Activated CD4-positive, alpha-beta T cell treated with anti-CD3 and anti-CD28 coated beads, Interleukin-2, Interleukin-4, amounts not matched to agents 100 ng/mL and 50 ng/mL, durations not matched to agents 16 hours and 8 hours (primary cell): ENCODE data around the gene KBTBD13.
"Not testable (repeated sequence)": the region's sequence is repeated elsewhere in the genome, so short reads cannot be mapped to it uniquely, and the experiment has no call there.

Experiments
- DNase-seq: peaks from one replicate; pipeline ENCODE4 v3.0.0-alpha.2; 2020; ENCODE audit warnings: low spot score

Gene KBTBD13

DNA sequence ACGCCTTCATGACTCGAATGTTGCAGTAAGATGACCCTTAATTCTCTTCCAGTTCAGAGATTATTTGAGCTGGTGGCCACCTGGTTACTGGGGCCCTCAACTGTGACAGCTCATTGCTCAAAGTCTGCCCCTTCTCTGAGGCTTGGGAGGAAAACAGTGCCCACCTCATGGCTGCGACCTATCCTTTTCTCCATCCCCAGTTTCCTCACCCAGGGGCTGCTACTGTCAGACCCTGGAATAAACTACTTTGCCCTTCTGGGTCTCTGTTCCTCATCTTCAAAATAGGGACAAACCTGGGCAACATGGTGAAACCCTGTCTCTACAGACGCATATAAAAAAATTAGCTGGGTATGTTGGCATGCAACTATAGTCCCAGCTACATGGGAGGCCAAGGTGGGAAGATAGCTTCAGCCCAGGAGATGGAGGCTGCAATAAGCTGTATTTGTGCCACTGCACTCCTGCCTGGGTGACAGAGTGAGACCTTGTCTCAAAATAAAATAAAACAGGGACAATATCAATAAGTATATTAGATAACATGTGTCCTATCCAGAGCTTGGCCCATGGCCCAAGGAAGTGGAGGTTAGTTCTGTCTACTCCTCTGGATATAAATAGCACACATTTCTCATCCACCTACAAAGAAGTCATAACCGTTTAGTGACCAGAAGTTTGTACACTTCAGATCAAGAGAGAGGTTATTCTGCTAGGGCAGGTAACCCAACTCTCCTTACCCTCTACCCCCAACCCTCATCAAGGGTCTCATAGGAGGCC is 6.6 kb upstream of the KBTBD13 start:
- DNase-seq = no peak

- DNase-seq = no peak
Observed at GRCh38 chr15:65071381-65071811, 5.2 kb upstream of the KBTBD13 start.

DNA sequence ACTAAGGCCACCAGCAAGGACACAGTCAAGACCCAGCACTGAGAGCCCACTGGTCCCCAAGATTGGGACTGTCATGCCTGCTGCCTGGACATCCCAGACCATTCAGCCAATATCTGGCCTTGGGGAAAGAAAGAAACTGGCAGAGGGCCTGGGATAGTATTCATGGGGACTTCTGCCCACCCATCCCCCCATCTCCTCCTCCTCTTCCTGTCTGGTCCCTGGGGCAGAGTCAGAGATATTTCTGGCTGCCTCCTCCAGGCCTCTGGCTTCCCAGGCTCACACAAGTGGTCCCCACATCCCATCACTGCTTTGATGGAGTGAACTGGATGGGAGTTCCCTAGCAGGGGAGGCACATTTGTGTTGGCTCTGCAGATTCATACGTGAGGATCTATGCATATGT is 4.5 kb upstream of the KBTBD13 start:
- no peak for DNase-seq

- DNase-seq = no peak
Observed at GRCh38 chr15:65072617-65073016, 3.9 kb upstream of the KBTBD13 start.

- not testable (repeated sequence) for DNase-seq
Observed at GRCh38 chr15:65074946-65075345, 1.6 kb upstream of the KBTBD13 start.

DNA sequence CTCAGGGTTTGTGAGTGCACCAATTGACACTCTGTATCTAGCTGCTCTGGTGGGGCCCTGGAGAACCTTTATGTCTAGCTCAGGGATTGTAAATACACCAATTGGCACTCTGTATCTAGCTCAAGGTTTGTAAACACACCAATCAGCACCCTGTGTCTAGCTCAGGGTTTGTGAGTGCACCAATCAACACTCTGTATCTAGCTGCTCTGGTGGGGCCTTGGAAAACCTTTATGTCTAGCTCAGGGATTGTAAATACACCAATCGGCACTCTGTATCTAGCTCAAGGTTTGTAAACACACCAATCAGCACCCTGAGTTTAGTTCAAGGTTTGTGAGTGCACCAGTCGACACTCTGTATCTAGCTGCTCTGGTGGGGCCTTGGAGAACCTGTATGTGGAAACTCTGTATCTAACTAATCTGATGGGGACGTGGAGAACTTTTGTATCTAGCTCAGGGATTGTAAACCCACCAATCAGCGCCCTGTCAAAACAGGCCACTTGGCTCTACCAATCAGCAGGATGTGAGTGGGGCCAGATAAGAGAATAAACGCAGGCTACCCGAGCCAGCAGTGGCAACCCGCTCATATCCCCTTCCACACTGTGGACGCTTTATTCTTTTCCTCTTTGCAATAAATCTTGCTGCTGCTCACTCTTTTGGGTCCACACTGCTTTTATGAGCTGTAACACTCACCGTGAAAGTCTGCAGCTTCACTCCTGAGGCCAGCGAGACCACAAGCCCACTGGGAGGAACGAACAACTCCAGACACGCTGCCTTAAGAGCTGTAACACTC is 745 bp upstream of the KBTBD13 start:
- DNase-seq = not testable (repeated sequence)

DNA sequence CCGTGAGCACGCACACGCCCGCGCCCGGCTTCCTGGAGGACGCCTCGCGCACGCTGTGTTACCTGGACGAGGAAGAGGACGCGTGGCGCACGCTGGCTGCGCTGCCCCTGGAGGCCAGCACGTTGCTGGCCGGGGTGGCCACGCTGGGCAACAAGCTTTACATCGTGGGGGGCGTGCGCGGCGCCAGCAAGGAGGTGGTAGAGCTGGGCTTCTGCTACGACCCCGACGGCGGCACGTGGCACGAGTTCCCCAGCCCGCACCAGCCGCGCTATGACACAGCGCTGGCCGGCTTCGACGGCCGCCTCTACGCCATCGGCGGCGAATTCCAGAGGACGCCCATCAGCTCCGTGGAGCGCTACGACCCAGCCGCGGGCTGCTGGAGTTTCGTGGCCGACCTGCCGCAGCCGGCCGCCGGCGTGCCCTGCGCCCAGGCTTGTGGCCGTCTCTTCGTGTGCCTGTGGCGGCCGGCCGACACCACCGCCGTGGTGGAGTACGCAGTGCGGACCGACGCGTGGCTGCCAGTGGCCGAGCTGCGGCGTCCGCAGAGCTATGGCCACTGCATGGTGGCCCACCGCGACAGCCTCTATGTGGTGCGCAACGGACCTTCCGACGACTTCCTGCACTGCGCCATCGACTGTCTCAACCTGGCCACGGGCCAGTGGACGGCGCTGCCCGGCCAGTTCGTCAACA is 890 bp downstream of the KBTBD13 start:
- DNase-seq = no peak

DNA sequence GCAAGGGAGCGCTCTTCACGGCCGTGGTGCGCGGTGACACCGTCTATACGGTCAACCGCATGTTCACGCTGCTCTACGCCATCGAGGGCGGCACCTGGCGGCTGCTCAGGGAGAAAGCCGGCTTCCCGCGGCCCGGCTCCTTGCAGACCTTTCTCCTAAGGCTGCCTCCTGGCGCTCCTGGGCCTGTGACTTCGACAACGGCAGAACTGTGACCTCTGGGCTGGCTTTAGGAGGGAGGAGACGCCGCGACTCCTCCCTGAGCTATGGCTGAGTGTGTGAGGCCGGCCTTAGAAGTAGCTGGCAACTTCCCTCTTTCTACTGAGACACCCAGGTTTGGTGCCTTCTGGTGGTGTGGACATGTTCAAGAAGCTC is 1.4 kb downstream of the KBTBD13 start:
- peak; percentile 42 for DNase-seq

DNA sequence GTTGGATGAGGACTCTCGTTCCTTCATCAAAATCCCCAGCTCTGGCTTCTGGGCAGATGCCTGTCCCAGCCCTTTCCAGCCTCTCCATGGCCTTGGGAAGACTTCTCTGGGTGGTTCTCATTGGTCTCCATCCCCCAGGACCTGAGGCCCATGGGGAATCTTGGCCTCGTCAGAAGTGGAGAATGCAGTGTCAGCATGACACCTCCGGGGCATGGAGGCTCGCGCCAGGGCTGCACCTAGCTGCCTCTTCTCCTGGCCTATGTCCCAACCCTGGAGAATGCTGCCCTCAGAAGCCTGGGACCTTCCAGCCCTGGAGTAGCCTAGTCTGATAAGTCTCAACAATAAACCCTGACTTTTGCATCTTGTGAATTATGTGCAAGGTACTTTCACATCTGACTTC is 3.0 kb downstream of the KBTBD13 start:
- DNase-seq = no peak

DNA sequence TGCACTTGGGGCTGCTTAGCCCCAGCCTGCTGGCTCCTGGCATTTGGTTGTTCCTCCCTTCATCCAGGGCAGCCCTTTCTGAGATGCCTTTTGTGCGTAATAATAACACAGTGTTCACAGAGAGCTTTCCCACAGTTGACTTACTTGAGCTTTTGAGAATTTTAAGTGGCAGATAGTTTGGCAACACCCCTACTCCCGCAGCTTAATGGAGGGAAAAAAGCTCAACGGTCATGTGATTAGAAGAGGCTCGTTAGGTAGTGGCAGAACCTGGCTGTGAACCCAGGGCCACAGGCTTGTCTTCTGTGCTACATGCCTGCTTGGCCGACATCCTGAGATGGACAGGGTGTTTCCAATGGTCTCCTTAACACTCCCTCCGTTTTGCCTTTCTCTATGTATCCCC is 4.7 kb downstream of the KBTBD13 start:
- no peak for DNase-seq

DNA sequence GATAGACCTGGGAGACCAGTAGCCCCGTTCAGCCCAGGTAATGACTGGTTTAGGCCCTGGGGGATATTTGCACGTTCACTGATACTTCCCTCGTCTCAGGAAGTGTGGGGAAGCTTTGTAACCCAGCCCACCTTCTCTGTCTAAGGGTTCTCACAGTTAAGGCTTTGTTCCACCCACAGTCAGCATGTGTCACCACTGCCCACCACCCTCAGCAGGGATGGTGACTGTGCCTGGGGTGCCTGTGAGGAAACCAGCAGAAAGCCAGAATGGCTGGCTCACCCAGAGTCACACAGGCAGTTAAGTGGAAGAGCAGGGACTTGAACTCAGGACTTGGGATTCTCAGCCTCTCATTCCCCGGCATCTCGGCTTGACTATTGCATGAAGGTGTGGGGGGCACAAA is 5.2 kb downstream of the KBTBD13 start:
- DNase-seq = no peak

DNA sequence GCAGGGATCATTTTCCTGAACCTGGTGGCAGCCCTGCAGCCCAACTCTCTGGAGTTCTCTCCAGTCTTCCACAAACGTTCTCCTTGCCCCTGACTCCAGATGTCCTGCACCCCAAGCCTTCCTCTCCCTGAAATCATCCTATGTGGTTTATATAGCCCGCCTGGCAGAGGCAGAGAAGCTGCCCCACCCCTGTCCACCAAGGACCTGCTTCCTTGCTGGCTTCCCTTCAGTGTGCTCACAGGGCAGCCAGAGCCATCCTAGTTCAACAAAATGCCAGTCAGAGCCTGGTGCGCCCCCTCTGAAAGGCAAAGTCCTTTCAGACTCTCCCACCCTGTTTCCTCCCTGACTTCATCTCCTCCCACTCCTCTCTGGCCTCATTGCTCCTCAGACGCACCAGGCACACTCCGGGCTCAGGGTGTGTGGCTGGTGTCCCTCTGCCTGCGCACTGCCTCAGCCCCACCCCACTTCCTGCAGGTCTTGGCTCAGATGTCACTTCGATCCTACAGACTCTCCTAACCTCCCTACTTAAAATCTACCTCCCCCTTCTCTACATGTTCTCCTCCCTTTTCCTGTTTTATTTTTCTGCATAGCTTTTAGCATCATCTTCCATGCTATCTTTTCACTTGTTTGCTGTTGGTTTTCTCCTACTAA is 5.9 kb downstream of the KBTBD13 start:
- no peak for DNase-seq

DNA sequence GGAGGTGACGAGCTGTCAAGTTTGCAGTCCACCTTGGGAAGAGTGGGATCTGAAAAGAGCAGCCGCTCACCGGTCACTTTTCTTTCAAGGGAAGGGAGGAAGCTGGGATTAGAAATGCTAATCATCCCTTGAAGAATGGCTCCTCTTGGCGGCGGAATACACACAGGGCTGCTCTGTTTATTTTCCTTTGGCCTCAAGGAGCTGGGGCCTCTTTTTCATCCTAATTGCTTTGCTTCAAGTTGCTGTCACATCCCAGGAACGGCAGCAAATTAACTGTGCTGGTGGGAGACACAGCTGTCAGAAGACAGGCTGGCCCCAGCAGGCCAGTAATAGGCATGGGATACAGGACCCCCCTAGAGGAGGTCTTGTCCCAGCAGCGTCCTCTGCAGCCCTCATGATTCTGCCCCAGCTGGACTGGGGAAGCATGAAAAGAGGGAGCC is 6.7 kb downstream of the KBTBD13 start:
- DNase-seq = no peak

DNA sequence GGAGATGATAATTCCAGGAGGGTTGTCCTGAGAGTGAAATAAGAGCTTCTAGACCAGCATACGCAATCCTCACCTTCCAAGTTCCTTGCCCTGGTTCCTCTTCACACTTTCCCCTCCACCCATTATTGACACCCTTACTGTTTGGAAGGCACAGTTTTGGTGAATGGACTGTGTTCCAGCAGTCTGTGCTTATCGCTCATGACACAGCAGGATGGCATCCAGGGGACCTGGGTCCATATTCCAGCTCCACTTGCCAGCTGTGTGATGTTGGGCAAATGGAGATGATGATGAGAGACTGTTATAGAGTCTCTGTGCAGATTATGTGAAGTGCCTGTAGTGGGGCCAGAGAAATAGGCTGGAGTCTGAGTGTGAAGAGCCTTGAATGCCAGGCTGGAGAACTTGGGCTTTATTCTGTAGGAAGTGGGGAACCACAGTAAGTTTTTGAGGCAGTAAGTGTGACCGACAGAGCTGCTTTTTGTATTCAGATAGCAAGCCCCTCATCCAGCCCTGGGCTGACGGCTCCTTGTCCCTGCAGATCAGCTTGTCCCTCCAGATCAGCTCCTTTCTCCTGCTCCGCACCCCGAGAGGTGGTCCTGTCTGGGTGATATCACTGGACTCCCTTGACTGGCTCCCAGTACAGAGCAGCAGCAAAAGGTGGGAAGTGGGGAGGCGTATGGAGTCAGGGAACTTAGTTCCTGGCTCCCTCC is 8.1 kb downstream of the KBTBD13 start:
- DNase-seq = no peak

GRCh38 chr15:65085207-65085753 is 8.7 kb downstream of the KBTBD13 start:
- DNase-seq = no peak

- DNase-seq = no peak
Observed at GRCh38 chr15:65085990-65086679, 9.6 kb downstream of the KBTBD13 start.

DNA sequence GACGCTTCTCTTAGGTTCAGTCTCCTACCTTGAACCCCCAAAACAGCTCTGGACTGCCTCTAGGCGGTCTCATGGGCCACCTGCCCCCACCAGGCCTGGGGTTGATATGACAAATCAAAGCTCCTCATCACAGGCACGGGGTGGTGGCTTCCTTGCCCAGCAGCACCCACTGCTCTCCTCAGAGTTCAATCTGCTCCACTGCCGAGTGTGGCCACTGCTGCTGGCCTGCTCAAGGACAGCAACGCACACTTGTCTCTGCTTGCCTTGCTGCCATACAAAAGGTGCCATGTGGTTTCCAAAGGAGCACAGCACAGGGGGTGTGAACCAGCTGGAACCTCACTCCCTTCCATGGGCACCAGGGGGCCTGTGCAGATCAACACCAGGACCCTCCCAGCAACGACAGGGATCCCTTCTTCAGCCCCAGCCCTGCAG is 10.2 kb downstream of the KBTBD13 start:
- no peak for DNase-seq

DNA sequence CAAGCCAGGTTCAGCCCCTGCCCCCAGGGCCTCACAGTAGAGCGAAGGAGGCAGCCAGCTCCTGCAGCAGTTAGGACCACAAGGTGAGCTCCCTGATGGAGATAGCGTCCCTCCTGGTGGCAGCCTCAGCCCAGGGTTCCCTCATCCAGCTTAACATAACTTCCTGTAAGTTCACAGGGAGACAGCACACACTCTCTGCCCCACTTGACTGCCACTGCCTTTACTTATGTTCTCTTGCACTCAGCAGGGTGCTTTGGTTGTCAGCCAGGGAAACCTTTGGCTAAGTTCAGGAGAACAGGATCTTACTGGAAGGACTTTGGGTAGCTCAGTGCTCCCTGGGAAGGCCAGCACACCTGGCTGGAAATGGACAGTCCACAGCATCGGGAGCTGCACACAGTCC is 10.9 kb downstream of the KBTBD13 start:
- no peak for DNase-seq

- no peak for DNase-seq
Observed at GRCh38 chr15:65087873-65088642, 11.5 kb downstream of the KBTBD13 start.

DNA sequence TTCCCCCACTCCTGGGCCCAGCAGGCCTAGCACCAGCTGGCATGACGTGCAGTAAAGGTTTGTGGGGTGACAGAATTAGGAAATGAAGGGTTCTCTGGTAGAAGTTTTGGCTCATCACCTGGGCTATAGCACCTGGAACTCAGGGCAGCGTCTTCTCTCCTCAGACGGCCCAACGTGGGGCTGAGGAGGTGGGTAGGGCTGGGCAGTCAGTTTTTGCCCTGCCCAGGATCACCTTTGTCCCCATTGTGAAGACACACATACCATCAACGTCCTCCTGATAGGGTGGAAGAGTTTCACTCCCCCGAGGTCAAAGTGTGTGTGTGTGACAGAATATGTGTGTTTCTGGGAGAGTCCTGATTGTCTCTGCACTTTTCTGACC is 12.1 kb downstream of the KBTBD13 start:
- no peak for DNase-seq
